Hepatocyte (in vitro differentiated cells): ENCODE measurements around the gene SEC24D. TPM values are rescaled to one million over a fixed set of nuclear protein-coding genes. Genes with fewer than 3 reads are reported as not detected.

Source experiments
- DNase-seq: peaks from one replicate; pipeline ENCODE4 v3.0.0-alpha.2; 2016; ENCODE audit warnings: low spot score
- H2AFZ ChIP-seq: fragments of 200-600 bp; sonication (generic); 2 replicates; pipeline ENCODE4 v1.6.0; 2016; ENCODE audit warnings: antibody characterized with exemption, mild to moderate bottlenecking
- H3K27ac ChIP-seq: fragments of 200-600 bp; sonication (generic); 2 replicates; pipeline ENCODE4 v1.5.1; 2016; ENCODE audit warnings: mild to moderate bottlenecking
- H3K27me3 ChIP-seq: fragments of 200-600 bp; sonication (generic); 2 replicates; pipeline ENCODE4 v1.6.1; 2016
- H3K36me3 ChIP-seq: fragments of 200-600 bp; sonication (generic); replicated peaks from 2 replicates; pipeline ENCODE4 v1.5.1; 2016; ENCODE audit warnings: low read depth; ENCODE audit not compliant: insufficient read depth
- H3K4me1 ChIP-seq: fragments of 200-600 bp; sonication (generic); 2 replicates; pipeline ENCODE4 v1.5.1; 2016; ENCODE audit warnings: mild to moderate bottlenecking, moderate library complexity; ENCODE audit not compliant: insufficient read depth
- H3K4me2 ChIP-seq: fragments of 200-600 bp; sonication (generic); 2 replicates; pipeline ENCODE4 v1.6.0; 2016
- H3K4me3 ChIP-seq: fragments of 200-600 bp; sonication (generic); 2 replicates; pipeline ENCODE4 v1.5.1; 2016; ENCODE audit warnings: mild to moderate bottlenecking
- H3K79me2 ChIP-seq: fragments of 200-600 bp; sonication (generic); 2 replicates; pipeline ENCODE4 v1.6.0; 2017; ENCODE audit warnings: mild to moderate bottlenecking
- H3K9me2 ChIP-seq: fragments of 200-600 bp; sonication (generic); replicated peaks from 2 replicates; pipeline ENCODE4 v1.6.0; 2017; ENCODE audit warnings: mild to moderate bottlenecking; ENCODE audit not compliant: insufficient read depth
- H3K9me3 ChIP-seq: fragments of 200-600 bp; sonication (generic); 2 replicates; pipeline ENCODE4 v1.5.1; 2016; ENCODE audit warnings: low read depth, mild to moderate bottlenecking
- H4K20me1 ChIP-seq: fragments of 200-600 bp; sonication (generic); 2 replicates; pipeline ENCODE4 v1.6.0; 2016; ENCODE audit warnings: mild to moderate bottlenecking; ENCODE audit not compliant: insufficient read depth, poor library complexity, severe bottlenecking
- CTCF ChIP-seq: fragments of 200-600 bp; sonication (generic); IDR thresholded peaks from 2 replicates; pipeline ENCODE4 v1.5.1; 2016; ENCODE audit warnings: antibody characterized with exemption, mild to moderate bottlenecking; ENCODE audit not compliant: poor library complexity
- EZH2 ChIP-seq: fragments of 200-600 bp; sonication (generic); IDR thresholded peaks from 2 replicates; pipeline ENCODE4 v1.6.1; 2016; ENCODE audit warnings: antibody characterized with exemption, mild to moderate bottlenecking, borderline replicate concordance
- EZH2phosphoT487 ChIP-seq: fragments of 200-600 bp; sonication (generic); IDR thresholded peaks from one replicate; pipeline ENCODE4 v1.6.1; 2018; ENCODE audit warnings: antibody characterized with exemption, mild to moderate bottlenecking, low read depth, moderate library complexity; ENCODE audit not compliant: unreplicated experiment, severe bottlenecking
- WGBS: methylation state at CpG from one replicate; pipeline ENCODE4 v1.1.6; 2016; ENCODE audit warnings: low lambda C conversion rate; ENCODE audit errors: missing lambda C conversion rate; 5-methylcytosine and 5-hydroxymethylcytosine counted together
- polyA plus RNA-seq: library from polyadenylated mRNA; unstranded; fragments of >200 nt; fragmentation: Nextera tagmentation; extraction: Ambion mirVana; gene quantifications from 2 replicates; pipeline ENCODE4 v1.2.1, GENCODE V29; 2016
- total RNA-seq: library from RNA; depleted of rRNA; stranded (reverse); fragments of >200 nt; gene quantifications from 2 replicates; pipeline ENCODE4 v1.2.3, GENCODE V29; 2014

Gene SEC24D
- total and polyA plus RNA-seq, 2 experiments from 2014 or later = 81.9 to 97.4 TPM

- H3K79me2 ChIP-seq = no peaks in the 10 kb centered on the region
- 79% methylated on average over 7 of the region's 7 CpGs for WGBS
- no peaks in the 10 kb centered on the region for H3K9me3 ChIP-seq
- no peaks in the 10 kb centered on the region for H3K27me3 ChIP-seq
- H3K27ac ChIP-seq = peak overlapping the region; percentile 20
- H2AFZ ChIP-seq = no peak overlapping the region
- TF ChIP-seq EZH2 (no peak), EZH2phosphoT487 (no peak), CTCF (no peak)
- H4K20me1 ChIP-seq = no peaks in the 10 kb centered on the region
- H3K4me2 ChIP-seq = no peak overlapping the region
- H3K36me3 ChIP-seq = no peaks in the 10 kb centered on the region
- no peak for DNase-seq
- H3K4me1 ChIP-seq = no peaks in the 10 kb centered on the region
- no peak overlapping the region for H3K4me3 ChIP-seq
- H3K9me2 ChIP-seq = no peaks in the 10 kb centered on the region
These were observed 101.3 kb downstream of the SEC24D start for GRCh38 chr4:118734491-118735205.

GRCh38 chr4:118732591-118733330, 103.2 kb downstream of the SEC24D start:
- Histone ChIP-seq H3K4me3 (no peak overlapping the region), H3K27me3 (no peaks in the 10 kb centered on the region), H3K27ac (no peak overlapping the region), H3K36me3 (peaks cover 1% of the 10 kb centered on the region), H3K4me1 (no peaks in the 10 kb centered on the region), H3K9me3 (no peaks in the 10 kb centered on the region), H3K9me2 (no peaks in the 10 kb centered on the region), H2AFZ (no peak overlapping the region), H4K20me1 (no peaks in the 10 kb centered on the region), H3K4me2 (no peak overlapping the region), H3K79me2 (no peaks in the 10 kb centered on the region)
- 76% methylated on average over 3 of the region's 3 CpGs for WGBS
- TF ChIP-seq CTCF = no peak
- no peak for TF ChIP-seq EZH2
- no peak for DNase-seq

- DNase-seq = no peak
- no peak overlapping the region for H3K4me3 ChIP-seq
- H3K4me2 ChIP-seq = no peak overlapping the region
- TF ChIP-seq EZH2phosphoT487 (no peak), EZH2 (no peak), CTCF (no peak)
- no peak overlapping the region for H2AFZ ChIP-seq
- peaks cover 4% of the 10 kb centered on the region for H3K36me3 ChIP-seq
- no peaks in the 10 kb centered on the region for H3K9me2 ChIP-seq
- no peaks in the 10 kb centered on the region for H3K79me2 ChIP-seq
- no peak overlapping the region for H3K27ac ChIP-seq
- H3K9me3 ChIP-seq = no peaks in the 10 kb centered on the region
- no peaks in the 10 kb centered on the region for H3K27me3 ChIP-seq
- no peaks in the 10 kb centered on the region for H4K20me1 ChIP-seq
- H3K4me1 ChIP-seq = no peaks in the 10 kb centered on the region
These were observed 105.2 kb downstream of the SEC24D start for GRCh38 chr4:118730683-118731082.
